Natural killer cell (primary cell): ENCODE measurements around the gene FAM170B. TPM values are rescaled to one million over a fixed set of nuclear protein-coding genes. Genes with fewer than 3 reads are reported as not detected.
A peak's percentile ranks its signal among the peaks of the same experiment; 100 is the strongest.

ENCODE experiments used
- ATAC-seq, 3 donors: fragments of 150-1000 bp in 2 of 3; fragments of 200-7000 bp in 1 of 3; cut with Tn5 transposase; 1 replicate in 1 of 3; 2 replicates in 2 of 3; pipeline ENCODE4 v1.10.0; 2021; ENCODE audit warnings: mild to moderate bottlenecking in 2 of 3, moderate library complexity in 2 of 3
- DNase-seq, 2 donors: peaks; one replicate each; pipeline versions ENCODE4 v3.0.0 to v3.0.0-alpha.2; 2013 to 2021; ENCODE audit warnings: mixed read lengths in 1 of 2
- H3K27ac ChIP-seq: one replicate; pipeline ENCODE4 v1.5.1; 2013; ENCODE audit warnings: mild to moderate bottlenecking, low read length
- H3K27me3 ChIP-seq: one replicate; pipeline ENCODE4 v1.6.1; 2013; ENCODE audit warnings: low read length; ENCODE audit not compliant: control insufficient read depth, insufficient read depth
- H3K36me3 ChIP-seq: one replicate; pipeline ENCODE4 v1.6.1; 2013; ENCODE audit warnings: low read length; ENCODE audit not compliant: control insufficient read depth, insufficient read depth
- H3K4me1 ChIP-seq: one replicate; pipeline ENCODE4 v1.6.1; 2013; ENCODE audit warnings: low read length; ENCODE audit not compliant: control insufficient read depth, insufficient read depth
- H3K4me3 ChIP-seq: one replicate; pipeline ENCODE4 v1.5.1; 2013; ENCODE audit warnings: low read length
- H3K9me3 ChIP-seq: one replicate; pipeline ENCODE4 v1.6.1; 2013; ENCODE audit warnings: low read length; ENCODE audit not compliant: control insufficient read depth, insufficient read depth
- H3K27ac Mint-ChIP-seq, 2 donors: one replicate each; pipeline ENCODE4 v1.8.0; 2022; ENCODE audit warnings: mild to moderate bottlenecking in 2 of 2, mixed read lengths in 2 of 2, moderate library complexity in 1 of 2
- H3K27me3 Mint-ChIP-seq, 2 donors: one replicate each; pipeline ENCODE4 v1.8.0; 2022; ENCODE audit warnings: low read depth in 2 of 2, mixed read lengths in 2 of 2
- H3K36me3 Mint-ChIP-seq: one replicate; pipeline ENCODE4 v1.8.0; 2022; ENCODE audit warnings: mixed read lengths
- H3K4me1 Mint-ChIP-seq, 2 donors: one replicate each; pipeline ENCODE4 v1.8.0; 2022; ENCODE audit warnings: mixed read lengths in 2 of 2
- H3K4me3 Mint-ChIP-seq: one replicate; pipeline ENCODE4 v1.8.0; 2022; ENCODE audit warnings: mild to moderate bottlenecking, moderate library complexity, mixed read lengths
- H3K9me3 Mint-ChIP-seq, 2 donors: one replicate each; pipeline ENCODE4 v1.8.0; 2022; ENCODE audit warnings: mixed read lengths in 2 of 2
- WGBS: methylation state at CpG from one replicate; pipeline ENCODE4 v1.1.7; 2013; ENCODE audit warnings: missing lambda C conversion rate; ENCODE audit not compliant: insufficient coverage; 5-methylcytosine and 5-hydroxymethylcytosine counted together
- intact Hi-C: fragments of 100-400 bp; cut with micrococcal nuclease; formaldehyde crosslinking; loops from one replicate; pipeline ENCODE4 v1.14.2; 2022
- total RNA-seq, 4 donors: library from RNA; stranded (reverse); fragments of 120-200 nt in 1 of 4; gene quantifications; one replicate each; pipeline versions ENCODE4 v1.2.3 to v1.2.4, GENCODE V29; 2013 to 2022
- TF ChIP-seq, protein P1 (sequence below): fragments of 200-600 bp; IDR thresholded peaks from one replicate; pipeline ENCODE4 v1.8.0; 2022; ENCODE audit warnings: antibody characterized with exemption

FAM170B gene
- total RNA-seq, 3 donors from 2014 or later (not counting 1 experiment from before 2014, with no cell fraction given) = not detected

DNA sequence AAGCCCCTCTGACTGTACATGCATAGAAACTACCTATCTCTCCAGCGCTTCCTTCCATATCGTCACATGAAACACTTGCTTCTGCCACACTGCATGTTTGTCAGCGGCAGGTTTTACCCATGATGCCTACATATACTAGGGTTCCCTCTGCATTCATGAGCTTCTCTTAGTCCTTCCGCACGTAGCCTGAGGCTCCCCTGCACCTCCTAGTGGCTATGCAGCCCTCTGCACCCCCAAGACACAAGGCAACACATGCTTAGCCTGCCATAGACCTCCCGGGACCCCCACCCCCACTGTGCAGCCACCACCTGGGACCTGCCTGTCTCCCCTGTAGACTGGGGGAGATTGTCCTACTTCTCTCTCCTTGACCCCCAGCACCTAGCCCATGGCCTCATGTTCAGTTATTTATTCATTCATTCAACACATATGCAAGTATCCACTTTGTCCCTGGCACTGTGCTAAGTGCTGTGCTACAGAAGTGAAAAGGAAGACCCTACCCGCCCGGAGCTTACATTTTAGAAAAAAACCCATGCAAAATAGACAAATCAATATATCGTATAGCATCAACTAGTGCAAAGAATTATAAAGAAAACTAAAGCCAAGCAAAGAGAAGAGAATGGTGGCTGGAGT, 30.9 kb upstream of the FAM170B start:
- Histone ChIP-seq H3K36me3 (peaks cover 15% of the 10 kb centered on the region), H3K4me3 (no peak overlapping the region), H3K4me1 (peaks cover 7% of the 10 kb centered on the region), H3K9me3 (no peaks in the 10 kb centered on the region), H3K27ac (no peak overlapping the region), H3K27me3 (no peaks in the 10 kb centered on the region)
- H3K9me3 Mint-ChIP-seq = no peaks in the 10 kb centered on the region
- H3K36me3 Mint-ChIP-seq = peaks cover 7% of the 10 kb centered on the region
- peak overlapping the region in 1 of 2 donors; percentile 16 for H3K27ac Mint-ChIP-seq
- peaks cover 14 to 15% of the 10 kb centered on the region in 2 donors for H3K4me1 Mint-ChIP-seq
- DNase-seq (peak; percentile 38 to 52), ATAC-seq (peak; percentile 74 to 97 (median 95))
- TF ChIP-seq, protein P1, sequence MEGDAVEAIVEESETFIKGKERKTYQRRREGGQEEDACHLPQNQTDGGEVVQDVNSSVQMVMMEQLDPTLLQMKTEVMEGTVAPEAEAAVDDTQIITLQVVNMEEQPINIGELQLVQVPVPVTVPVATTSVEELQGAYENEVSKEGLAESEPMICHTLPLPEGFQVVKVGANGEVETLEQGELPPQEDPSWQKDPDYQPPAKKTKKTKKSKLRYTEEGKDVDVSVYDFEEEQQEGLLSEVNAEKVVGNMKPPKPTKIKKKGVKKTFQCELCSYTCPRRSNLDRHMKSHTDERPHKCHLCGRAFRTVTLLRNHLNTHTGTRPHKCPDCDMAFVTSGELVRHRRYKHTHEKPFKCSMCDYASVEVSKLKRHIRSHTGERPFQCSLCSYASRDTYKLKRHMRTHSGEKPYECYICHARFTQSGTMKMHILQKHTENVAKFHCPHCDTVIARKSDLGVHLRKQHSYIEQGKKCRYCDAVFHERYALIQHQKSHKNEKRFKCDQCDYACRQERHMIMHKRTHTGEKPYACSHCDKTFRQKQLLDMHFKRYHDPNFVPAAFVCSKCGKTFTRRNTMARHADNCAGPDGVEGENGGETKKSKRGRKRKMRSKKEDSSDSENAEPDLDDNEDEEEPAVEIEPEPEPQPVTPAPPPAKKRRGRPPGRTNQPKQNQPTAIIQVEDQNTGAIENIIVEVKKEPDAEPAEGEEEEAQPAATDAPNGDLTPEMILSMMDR = peak; percentile 71
- intact Hi-C loops = loop anchor here (1.0 to 10.0 kb wide), 2 partner anchors 183 to 510 kb away; no protein-coding TSS in a partner anchor
- WGBS = 48% methylated on average over 9 of the region's 9 CpGs
- peaks cover 0 to 4% of the 10 kb centered on the region in 2 donors for H3K27me3 Mint-ChIP-seq
- H3K4me3 Mint-ChIP-seq = no peak overlapping the region

- H3K36me3 Mint-ChIP-seq = peaks cover 7% of the 10 kb centered on the region
- intact Hi-C loops = loop anchor here (1.0 to 10.0 kb wide), 2 partner anchors 182 to 509 kb away; no protein-coding TSS in a partner anchor
These were observed 29.9 kb upstream of the FAM170B start for GRCh38 chr10:49163741-49164140.

DNA sequence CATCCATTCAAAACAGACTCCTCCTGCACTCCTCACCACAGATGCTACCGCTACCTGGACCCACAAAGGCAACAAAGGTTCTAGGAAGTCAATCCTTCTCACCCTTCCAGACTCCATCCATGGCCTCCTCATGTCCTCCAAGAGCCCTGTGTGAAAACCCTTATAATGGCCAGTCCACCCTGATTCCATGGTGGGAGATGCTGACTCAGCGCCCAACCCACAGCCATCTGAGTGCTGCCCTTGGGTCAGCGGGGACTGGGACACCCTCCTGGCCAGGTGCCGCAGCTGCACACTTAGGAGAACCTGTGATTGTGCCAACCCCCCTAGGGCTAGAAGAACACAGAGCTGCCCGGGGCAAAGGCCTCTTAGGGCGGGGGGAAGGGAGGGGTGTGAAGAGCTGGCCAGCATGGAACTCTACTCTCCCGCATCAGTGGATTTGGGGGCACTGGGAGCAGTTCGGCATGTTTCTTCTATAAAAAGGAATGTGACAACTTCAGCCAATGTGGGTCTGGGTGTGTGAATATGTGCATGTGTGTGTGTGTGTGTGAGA, 29.0 kb upstream of the FAM170B start:
- DNase-seq (no peak), ATAC-seq (no peak)
- Histone ChIP-seq H3K27me3 (no peaks in the 10 kb centered on the region), H3K4me1 (peaks cover 3% of the 10 kb centered on the region), H3K27ac (no peak overlapping the region), H3K36me3 (peaks cover 14% of the 10 kb centered on the region), H3K9me3 (no peaks in the 10 kb centered on the region), H3K4me3 (no peak overlapping the region)
- no peaks in the 10 kb centered on the region for H3K9me3 Mint-ChIP-seq
- no peak overlapping the region for H3K27ac Mint-ChIP-seq
- TF ChIP-seq, protein P1 = no peak
- H3K4me1 Mint-ChIP-seq = peaks cover 12 to 16% of the 10 kb centered on the region in 2 donors
- intact Hi-C loops = loop anchor here (10.0 kb wide), 1 partner anchor 508 kb away; no protein-coding TSS in a partner anchor
- H3K27me3 Mint-ChIP-seq = peaks cover 0 to 4% of the 10 kb centered on the region in 2 donors
- H3K4me3 Mint-ChIP-seq = no peak overlapping the region
- H3K36me3 Mint-ChIP-seq = peaks cover 7% of the 10 kb centered on the region
- WGBS = 85% methylated on average over 8 of the region's 8 CpGs

More at GRCh38 chr10:49163741-49164140, 29.9 kb upstream of the FAM170B start:
- WGBS = 100% methylated on average over 4 of the region's 4 CpGs
- Mint-ChIP-seq H3K4me3 (no peak overlapping the region), H3K4me1 (peaks cover 14 to 15% of the 10 kb centered on the region in 2 donors), H3K27me3 (peaks cover 0 to 4% of the 10 kb centered on the region in 2 donors), H3K27ac (peak overlapping the region in 1 of 2 donors; percentile 16), H3K9me3 (no peaks in the 10 kb centered on the region)
- Histone ChIP-seq H3K27ac (no peak overlapping the region), H3K9me3 (no peaks in the 10 kb centered on the region), H3K27me3 (no peaks in the 10 kb centered on the region), H3K4me1 (peaks cover 3% of the 10 kb centered on the region), H3K36me3 (peaks cover 15% of the 10 kb centered on the region), H3K4me3 (no peak overlapping the region)
- no peak for DNase-seq
- ATAC-seq = no peak
- TF ChIP-seq, protein P1 = no peak
